OCI-LY3 (cell line): ENCODE results near the gene ZNF28.
"Not testable (repeated sequence)": the region's sequence is repeated elsewhere in the genome, so short reads cannot be mapped to it uniquely, and the experiment has no call there.

Experiments used
- CTCF ChIP-seq: fragments of 200-600, 300-600 bp; sonication (generic); IDR thresholded peaks from 2 replicates; pipeline ENCODE4 v1.5.1; 2014; ENCODE audit warnings: antibody characterized with exemption, low read length, low read depth
- EZH2phosphoT487 ChIP-seq: fragments of 200-600 bp; shearing (Covaris generic); IDR thresholded peaks from 2 replicates; pipeline ENCODE4 v1.6.1; 2018; ENCODE audit warnings: antibody characterized with exemption, mixed run types, low read depth

GRCh38 chr19:52820472-52821203 is 795 bp downstream of the ZNF28 start:
- not testable (repeated sequence) for TF ChIP-seq EZH2phosphoT487, CTCF
